T follicular helper cell (primary cell): ENCODE measurements around the gene TSPAN8.
"Not testable (repeated sequence)": the region's sequence is repeated elsewhere in the genome, so short reads cannot be mapped to it uniquely, and the experiment has no call there.

Source experiments
- DNase-seq: peaks from one replicate; pipeline ENCODE4 v3.0.0-alpha.2; 2020; ENCODE audit warnings: low read depth

Gene TSPAN8

DNA sequence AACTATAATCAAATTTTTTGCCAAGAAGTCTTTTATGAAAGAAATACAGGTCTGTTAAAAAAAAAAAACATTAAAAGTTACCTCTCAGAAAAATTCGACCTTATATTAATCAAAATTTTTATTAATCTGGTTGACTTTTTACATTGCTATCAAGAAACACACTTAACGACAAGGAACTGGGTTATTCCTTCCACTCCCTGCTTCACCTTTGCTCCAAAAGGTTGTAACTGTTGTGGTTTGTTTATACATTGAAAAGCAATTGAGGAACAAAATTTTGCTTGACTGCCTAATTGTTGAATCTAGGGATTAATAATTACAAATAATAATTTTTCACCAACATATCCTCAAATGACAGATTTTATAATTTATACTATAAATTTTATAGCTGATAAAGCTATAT is 28.4 kb downstream of the TSPAN8 start:
- no peak for DNase-seq

- DNase-seq, result no peak
These were observed 29.5 kb downstream of the TSPAN8 start for GRCh38 chr12:71128191-71128788.

GRCh38 chr12:71125949-71126348 is 31.9 kb downstream of the TSPAN8 start:
- DNase-seq, result no peak

DNA sequence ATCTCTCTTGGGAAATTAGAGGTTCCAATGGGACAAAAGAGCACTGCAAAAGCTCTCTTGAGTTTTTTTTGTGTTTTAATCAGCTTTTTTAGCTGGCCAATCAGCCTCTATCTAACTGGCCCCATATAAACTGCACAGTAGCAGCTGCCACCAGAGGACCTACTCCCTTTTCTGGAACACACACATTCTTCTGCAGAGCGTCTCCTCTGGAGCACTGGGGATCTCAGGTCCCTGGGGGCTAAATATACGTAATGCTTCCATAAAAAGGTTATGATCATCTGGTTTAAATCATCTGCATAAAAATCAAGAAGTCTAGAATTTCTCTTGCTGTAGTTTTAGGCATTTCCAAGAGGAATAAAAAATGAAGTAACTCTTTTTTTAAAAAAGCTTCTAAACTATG is 32.3 kb downstream of the TSPAN8 start:
- no peak for DNase-seq

- no peak for DNase-seq
These were observed 32.9 kb downstream of the TSPAN8 start for GRCh38 chr12:71124835-71125460.

GRCh38 chr12:71113148-71113547 is 44.7 kb downstream of the TSPAN8 start:
- not testable (repeated sequence) for DNase-seq

GRCh38 chr12:71109834-71110233 is 48.0 kb downstream of the TSPAN8 start:
- DNase-seq, result no peak

GRCh38 chr12:71108355-71108754 is 49.4 kb downstream of the TSPAN8 start:
- no peak for DNase-seq

- no peak for DNase-seq
These were observed 49.9 kb downstream of the TSPAN8 start for GRCh38 chr12:71107936-71108335.

DNA sequence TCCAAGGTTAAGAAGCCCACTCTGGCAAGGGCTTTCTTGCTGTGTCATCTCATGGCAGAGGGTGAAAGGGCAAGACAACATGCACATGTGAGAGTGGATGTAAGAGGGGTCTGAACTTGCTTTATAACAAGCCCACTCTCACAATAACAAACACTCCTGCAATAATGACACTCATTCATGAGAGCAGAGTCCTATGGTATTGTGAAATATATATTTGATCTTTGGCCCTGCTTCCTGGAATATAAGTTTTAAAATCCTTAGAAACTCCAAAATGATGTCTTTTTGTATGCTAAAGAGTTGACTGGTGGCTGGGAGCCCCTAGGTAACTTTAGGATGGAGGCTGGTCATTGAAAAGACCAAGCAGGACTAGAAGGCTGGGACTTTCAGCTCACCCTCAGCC is 51.8 kb downstream of the TSPAN8 start:
- DNase-seq, result no peak

- DNase-seq, result no peak
These were observed 65.5 kb downstream of the TSPAN8 start for GRCh38 chr12:71092290-71092689.

DNA sequence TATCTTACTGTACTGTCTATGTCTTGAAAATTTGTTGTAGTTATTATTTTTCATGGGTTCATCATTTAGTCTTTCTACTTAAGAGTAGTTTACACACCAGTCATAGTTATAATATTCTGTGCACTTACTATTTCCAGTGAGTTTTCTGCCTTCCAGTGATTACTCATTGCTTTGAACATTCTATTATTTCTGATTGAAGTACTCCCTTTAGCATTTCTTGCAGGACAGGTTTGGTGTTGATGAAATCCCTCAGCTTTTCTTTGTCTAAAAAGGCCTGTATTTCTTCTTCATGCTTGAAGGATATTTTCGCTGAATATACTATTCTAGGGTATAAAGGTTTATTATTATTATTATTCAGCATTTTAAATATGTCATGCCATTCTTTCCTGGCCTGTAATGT is 66.8 kb downstream of the TSPAN8 start:
- DNase-seq, result no peak

DNA sequence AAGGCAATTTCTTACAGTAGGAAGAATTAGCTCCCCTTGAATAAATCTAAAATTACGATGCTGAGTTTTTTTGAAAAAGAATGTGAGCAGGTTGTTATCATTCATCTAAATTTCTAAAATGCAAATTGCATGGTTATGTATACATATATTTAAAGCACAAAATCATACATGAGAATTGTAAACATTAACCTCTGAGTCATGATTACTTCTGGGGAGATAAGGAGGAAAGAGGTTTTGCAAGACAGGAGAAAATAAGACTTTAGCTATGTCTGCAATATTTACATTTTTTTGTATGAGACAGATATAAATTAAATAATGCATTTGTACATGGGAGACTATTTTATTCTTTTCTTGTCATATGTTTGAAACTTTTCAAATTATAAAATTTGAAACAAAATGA is 72.2 kb downstream of the TSPAN8 start:
- no peak for DNase-seq

DNA sequence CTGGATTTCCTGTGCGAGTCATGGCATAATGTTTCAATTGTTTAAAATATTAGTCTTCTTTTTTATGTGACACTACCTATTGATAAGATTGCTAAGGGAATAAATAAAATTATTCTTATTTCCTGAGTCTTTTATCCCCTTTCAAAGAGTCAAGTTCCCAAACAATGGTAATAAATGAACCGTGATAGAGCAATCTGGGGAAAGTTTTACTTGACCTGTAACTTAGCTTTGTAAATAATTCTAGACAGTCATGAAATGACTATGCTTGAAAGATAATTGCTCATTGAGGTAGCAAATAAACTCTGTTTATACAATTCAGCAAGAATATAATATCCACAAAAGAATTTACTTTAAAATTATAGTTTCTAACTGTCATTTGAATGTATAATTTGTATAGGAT is 82.1 kb downstream of the TSPAN8 start:
- DNase-seq, result no peak
